GM19238 (cell line): ENCODE data around the gene WDR62.

Source experiments
- DNase-seq: peaks from one replicate; pipeline ENCODE4 v3.0.0; 2011; ENCODE audit warnings: low spot score; ENCODE audit not compliant: insufficient read length

WDR62 gene

DNA sequence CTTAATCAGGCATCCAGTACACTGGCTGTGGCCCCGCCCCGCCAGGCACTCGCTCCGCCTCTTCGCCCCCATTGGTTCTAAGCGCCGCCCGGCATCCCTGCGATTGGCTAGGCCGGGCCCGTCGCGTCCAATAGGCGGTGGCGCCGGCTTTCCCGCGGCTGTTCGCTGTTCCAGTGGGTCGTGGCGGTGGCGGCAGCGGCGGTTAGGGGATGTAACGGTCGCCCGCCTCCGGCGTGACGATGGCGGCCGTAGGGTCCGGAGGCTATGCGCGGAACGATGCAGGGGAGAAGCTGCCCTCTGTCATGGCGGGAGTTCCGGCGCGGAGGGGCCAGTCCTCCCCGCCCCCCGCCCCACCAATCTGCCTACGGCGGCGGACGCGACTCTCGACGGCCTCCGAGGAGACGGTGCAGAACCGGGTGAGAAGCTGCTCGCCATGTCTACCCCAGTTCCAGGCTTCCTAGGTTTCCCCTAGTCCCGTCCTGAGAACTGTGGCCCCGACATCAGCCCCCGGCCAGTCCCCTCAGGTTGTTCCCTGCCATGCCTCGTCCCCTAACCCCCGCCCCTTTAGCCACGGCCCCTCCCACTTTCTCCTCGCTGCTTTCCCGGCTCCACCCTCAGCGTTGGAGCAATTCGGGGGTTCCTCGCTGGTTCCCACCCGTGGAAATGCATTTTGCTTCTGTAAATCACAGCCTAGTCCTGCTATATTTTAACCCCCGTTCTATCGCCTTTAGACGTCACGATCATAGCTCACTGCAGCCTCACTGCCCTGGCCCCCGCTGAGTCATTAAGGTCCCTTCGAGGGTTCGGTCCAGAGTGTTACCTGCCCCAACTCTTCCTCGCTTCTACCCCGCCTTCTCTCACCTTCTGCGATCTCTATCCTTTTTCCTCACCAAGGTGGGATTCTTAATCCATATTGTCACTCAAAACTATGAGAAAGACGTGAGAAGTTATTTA is at the start of gene WDR62:
TSS of gene WDR62 (plus strand) at position 165 of the 954 bp plus-strand sequence. CDS start at position 240, 75 bp downstream.
- peak; percentile 95 for DNase-seq

DNA sequence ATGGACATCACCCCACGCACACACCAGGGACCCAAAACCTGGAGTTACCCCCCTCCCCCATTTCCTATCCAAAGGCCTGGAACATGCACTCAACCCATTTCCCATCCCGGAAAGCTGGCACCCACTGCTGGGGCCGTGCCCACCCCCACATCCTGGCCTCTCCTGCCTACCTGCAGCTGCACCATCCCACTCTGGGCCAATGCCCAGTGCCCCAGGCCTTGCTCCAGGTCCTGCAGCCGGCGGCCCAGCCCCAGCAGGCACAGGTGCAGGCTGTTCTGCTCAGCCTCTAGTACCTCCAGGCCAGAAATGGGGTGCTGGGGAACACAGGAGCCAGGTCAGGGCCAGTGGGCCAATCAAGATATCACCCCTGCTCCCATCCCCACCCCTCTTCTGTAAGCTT is 47.7 kb upstream of the WDR62 start:
- no peak for DNase-seq

DNA sequence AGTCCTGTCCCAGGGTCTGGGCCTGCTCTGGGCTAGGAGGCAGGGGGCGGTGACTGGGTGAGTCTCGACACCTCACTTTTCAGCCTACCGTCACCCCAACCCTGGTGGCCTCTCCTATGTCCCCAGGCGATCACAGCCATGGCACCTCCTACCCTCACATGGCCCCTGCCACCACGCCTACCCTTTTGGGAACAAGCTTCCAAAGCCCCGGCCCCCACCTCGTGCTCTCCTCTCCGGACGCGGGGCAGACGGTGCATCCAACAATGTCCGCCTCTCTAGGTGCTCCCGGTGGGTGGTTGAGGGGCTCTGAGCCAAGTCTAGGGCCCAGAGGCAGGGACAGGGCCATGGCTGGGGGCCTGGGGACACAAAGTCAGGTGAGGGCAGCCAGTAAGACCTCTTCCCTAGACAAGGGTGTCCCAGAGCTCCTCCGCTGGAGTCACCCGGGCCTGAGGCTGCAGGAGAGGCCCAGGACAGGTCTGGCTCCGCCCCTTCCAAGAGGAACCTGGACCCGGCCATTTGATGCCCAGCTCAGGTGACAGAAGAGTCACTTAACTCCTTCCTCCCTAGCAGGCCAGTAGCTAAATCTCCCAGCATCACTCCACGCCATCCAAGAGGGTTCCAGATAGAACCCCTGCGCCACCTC is 46.2 kb upstream of the WDR62 start, which contains the start of gene SYNE4:
TSS of gene SYNE4 (minus strand) at position 478 of the 643 bp plus-strand sequence. CDS start at position 346, 132 bp downstream.
- DNase-seq = no peak

DNA sequence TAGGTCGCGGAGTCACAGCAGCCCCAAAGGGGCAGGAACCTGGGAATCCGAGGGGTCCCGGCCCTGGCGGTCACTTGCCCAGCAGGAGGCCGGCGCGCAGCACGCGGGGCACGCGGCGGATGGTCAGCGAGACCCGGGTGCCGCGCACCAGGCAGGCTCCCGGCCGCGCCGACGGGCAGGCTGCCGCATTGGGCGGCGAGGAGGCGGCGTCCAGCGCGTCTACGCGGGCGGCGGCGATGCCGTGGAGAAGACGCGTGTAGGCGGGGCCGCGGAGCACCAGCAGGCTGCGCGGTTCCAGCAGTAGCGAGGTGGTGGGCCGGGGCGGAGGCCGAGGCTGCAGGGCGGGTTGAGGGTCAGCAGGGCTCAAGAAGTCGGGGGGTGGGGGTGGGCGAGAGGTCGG is 45.5 kb upstream of the WDR62 start:
- DNase-seq = no peak

DNA sequence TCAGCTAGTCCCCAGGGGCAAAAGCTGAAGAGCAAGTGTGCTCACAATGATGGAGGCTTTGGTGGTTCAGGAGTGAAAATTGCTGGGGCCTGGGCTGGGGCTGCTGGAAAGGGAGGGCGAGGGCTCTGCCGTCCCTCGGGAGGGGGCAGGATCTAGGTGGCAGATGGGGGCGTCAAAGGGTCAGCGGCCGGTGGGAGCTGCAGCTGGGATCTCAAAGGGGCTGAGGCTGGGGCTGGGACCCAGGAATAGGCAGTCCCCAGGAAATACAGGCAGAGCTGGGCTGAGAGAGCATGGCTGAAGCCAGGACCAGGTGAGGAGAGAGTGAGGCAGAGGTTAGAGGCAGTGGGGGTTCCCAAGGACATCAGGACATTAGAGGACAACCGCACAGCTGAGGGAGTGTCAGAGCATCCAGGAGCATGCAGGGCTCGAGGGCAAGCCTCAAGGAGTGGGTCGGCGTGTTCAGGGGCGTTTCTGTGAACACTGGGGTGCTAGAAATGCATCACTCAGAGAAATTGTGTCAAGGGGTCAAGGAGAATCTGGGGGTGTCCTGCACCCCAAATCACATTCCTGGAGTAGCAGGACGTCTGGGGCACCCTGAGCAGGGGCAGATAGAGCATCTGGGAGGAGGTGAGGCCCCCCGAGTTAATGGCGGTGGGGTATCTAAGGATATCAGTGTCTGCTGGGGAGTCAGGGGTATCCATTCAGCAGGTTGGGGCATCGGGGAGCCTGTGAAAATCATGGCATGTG is 44.9 kb upstream of the WDR62 start:
- DNase-seq = no peak

DNA sequence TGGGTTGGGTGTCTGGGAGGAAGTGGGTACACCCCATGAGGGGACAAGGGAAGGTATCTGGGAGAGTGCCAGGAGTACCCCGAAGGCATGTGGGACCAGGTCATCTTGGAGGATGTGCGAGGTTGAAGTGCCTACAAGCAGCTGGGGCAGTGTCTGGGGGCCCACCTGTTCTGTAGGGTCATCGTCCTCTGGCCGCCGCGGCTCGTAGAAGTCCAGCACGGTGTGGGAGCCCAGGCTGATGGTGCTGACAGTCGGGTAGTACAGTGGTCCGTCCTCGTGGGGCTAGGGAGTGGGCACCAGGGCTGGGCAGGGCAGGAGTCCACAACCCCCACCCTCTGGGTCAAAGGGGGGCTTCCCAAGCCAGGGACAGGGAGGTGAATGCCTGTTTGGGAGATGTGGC is 44.3 kb upstream of the WDR62 start:
- no peak for DNase-seq

DNA sequence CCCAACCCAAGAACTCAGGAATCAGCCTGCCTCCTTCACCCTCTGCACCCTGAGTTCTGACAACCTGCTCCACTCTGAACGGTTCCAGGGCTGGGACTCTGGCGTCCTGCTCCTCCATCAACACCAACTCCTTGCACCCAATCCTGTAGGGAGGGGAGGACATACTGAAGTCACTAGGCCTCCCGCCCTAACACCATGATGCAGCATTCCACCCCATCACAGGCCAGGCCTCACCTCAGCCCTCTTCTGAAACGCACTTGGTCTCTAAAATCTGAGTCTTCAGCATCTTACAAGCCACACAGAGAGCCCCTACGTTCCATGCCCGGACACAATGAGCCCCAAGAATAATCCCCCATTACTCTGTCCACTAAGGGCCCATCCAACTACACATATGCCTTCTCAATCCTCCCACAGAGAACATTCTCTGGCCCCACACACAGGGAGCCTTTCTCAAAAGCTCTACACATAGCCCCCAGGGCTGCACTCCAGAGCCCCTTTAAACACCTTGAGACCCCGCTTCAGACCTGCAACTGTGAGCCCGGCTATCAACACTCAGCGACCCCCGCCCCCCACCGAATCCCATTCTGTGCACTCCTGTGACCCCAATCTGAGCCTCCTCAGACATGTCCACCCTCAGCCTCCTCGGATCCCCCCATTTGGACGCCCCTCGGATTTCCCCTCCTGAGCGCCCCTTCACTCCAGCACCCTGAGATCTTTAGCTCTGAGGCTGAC is 41.3 kb upstream of the WDR62 start:
- no peak for DNase-seq

DNA sequence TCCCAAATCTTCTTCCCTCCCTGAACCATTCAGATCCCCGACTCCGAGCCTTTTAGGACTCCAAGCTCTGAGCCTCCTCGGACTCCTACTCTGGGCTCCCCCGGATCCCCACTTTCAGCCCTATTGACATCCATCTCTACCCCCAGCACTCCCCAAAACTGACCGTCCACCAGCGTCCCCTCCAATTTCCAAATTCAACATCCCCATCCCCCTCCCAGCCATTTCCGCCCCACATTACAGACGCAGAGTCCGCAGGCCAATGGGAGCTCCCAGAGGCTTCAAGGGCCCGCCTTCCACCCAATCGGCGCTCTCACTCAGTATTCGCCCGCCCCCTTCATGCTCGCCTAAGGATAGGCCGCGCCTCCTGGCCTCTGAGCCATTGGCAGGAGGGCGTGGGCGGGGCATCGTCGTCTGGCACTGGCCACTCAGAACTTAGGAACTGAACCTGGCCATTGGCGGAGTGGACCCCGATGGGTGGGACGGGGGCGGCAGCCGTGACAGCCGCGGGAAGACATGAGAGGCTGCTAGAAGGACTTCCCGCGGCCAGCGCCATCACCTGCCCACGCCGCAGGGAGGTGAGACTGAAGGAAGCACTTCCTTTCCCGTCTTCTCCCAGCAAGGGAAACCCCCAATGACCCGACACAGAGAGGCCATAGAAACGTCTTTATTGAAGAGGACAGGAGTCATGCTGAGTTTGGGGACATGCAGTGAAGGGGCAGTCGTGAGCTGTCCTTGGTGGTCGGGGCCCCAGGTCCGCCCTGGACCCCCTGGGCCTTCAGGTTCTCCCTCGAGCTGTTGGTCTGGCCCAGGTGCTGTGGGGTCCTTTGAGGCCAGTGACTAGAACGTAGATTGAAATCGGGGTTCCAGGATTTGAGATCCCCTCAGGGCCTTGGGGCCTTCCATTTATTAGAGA is 40.4 kb upstream of the WDR62 start, which contains the start of gene ALKBH6:
TSS of gene ALKBH6 (minus strand) at position 202 of the 913 bp plus-strand sequence. CDS start 816 bp downstream, outside the sequence.
- peak; percentile 100 for DNase-seq

DNA sequence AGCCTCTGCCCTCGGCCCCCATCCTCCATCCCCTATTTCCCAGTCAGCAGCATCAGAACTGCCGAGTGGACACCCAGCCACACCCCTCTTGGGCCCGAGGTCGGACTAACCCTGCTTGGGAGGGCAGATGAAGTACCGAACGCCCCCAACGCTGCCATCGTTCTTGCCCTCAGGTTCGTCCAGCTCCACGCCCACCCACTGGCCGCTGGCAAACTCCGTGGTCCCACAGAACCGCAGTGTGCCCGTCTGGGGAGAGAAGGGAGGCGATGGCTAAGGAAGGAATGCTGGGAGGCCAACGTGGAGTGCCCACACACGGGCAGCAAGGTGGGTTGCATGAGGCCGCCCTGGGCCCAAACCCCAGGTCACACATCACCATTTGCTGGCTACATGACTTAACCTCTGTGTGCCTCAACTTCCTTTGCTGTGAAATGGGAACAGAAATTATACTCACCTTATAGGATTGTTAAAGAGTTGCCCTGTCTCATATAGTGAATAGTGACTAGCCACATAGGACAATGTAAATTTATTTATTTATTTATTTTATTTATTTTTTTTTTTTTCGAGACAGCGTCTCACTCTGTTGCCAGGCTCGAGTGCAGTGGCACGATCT is 35.5 kb upstream of the WDR62 start:
- DNase-seq = no peak

DNA sequence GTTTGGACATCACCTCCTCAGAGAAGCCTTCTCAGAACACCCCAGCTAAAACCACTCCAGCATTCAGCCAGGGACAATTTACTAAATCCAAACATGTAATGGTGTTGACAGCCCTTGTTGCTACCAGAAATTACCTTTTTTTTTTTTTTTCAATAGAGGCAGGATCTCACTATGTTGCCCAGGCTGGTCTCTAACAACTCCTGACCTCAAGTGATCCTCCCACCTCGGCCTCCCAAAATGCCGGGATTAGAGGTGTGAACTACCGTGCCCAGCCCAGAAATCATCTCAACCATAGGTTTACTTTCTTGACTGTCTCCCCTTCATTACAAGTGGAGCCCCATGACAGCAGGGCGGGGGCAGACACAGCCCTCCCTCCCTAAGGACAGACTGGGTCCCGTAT is 31.3 kb upstream of the WDR62 start:
- DNase-seq = no peak

DNA sequence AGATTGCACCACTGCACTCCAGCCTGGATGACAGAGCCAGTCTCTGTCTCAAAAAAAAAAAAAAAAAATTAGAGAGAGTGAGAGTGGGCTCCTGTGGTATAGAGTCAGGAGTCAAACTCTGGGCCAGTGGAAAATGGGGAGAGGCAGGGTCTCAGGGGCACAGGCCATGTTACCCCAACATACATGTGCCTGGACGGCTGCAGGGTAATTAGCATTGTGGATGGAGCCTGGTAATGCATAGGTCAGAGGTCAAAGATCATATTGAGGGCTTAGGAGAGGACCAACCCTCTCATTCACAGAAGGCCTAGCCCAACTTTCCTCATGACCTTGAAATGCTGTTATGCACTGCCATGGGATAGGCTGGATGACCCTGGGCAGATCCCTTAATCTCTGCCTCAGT is 29.2 kb upstream of the WDR62 start:
- DNase-seq = no peak

DNA sequence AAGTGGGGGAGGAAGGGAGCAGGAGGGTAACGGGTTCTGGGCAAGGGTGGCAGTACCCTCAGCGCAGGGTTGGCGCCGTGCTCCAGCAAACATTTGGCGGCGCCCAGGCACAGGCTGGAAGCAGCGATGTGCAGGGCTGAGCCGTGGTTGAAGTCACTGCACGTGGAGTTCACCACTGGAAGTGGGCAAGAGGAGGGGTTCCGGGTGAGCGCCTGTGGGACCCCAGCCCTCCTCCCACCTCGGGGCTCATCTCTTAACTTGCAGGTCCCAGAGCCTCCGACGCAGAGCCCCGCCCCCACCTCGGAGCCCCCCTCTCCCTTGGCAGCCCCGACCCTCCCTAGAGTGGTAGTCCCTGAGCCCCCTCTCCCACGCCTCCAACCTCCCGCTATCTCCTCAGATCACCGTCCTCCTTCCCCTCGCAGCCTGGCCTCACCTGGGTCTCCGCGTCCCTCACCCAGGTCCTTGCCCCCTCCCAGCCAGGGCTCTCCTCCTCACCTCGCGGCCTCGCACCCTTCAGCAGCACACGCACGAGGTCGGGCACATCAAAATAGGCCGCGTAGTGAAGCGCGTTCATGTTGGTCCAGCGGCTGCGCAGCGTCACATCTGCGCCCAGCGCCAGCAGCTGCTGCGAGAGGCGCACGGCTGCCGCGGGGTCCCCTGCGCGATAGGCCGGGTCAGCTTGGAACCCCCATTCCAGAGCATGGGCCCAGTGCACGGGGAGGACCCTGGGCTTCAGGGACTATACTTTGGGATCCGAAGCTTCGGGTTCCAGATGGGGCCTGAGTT is 28.4 kb upstream of the WDR62 start:
- no peak for DNase-seq

DNA sequence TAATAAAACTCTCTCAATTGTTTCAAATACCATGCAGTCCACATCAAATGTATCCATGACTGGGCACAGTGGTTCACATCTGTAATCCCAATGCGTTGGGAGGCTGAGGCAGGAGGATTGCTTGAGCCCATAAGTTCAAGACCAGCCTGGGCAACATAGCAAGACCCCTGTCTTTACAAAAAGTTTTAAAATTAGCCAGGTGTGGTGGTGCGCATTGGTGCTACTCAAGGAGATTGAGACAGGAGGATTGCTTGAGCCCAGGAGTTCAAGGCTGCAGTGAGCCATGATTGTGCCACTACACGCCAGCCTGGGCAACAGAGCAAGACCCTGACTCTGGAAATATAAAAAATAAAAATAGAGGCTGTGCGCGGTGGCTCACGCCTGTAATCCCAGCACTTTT is 27.0 kb upstream of the WDR62 start:
- DNase-seq = no peak

DNA sequence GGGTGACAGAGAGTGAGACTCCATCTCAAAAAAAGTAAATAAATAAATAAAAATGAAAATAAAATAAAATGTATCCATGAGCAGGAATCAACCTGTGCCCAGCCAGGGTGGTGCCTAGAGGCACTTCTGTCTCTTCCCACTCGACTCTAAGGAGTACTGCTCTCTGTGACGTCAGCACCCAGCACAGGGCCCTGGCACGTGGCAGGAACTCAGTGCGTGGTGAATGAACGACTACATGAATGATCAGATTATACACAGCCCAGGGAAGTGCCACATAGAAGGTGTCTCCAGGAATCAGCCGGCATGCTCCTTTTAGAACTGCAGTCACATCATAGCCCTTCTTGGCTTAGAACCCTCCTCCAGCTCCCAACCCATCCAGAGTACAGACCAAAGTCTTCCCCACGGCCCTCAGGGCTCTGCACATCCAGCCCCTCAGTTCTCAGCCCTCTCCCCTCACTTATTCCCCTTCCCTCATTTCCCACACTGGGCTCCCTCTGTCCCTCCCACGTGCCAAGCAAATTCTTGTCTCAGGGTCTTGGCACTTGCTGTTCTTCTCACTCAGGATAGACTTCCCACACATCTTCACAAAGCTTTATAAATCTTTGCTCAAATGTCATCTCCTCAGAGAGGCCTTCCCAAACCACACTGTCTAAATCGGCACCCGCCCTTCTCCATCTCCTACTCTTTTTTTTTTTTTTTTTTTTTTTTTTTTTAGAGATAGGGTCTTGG is 26.2 kb upstream of the WDR62 start:
- no peak for DNase-seq

DNA sequence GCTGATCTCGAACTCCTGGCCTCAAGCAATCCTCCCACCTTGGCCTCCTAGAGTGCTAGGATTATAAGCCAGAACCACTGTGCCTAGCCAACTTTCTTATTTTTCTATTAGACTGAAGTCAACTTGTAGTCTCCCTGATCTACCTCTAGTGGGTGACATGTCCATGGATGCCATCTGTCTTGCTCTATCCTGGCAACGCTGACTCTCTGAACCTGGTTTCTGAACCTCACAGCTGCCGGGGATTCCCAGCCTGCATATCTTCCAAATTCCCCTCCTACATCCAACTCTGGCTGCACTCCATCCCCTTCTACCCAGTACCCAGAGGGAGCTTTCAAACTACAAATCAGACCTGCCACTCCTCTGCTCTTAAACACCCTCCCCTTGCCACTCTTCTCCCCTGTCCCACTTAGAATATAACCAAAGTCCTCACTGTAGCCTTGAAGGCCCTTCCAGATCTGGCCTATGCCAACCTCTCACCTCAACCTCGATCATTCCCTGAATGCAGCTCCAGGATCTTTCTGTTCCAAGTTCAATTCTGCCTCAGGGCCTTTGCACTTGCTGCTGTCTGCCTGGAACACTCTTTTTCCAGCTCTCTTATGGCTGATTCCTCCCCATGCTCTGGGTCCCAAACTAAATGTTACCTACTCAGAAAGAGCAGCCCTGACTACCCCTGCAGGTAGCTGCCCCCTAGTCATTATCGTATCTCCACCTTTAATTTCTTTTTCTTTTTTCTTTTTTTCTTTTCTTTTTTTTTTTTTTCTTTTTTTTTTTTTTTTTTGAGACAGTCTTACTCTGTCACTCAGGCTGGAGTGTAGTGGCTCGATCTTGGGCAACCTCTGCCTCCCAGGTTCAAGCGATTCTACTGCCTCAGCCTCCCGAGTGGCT is 24.2 kb upstream of the WDR62 start:
- DNase-seq = no peak

DNA sequence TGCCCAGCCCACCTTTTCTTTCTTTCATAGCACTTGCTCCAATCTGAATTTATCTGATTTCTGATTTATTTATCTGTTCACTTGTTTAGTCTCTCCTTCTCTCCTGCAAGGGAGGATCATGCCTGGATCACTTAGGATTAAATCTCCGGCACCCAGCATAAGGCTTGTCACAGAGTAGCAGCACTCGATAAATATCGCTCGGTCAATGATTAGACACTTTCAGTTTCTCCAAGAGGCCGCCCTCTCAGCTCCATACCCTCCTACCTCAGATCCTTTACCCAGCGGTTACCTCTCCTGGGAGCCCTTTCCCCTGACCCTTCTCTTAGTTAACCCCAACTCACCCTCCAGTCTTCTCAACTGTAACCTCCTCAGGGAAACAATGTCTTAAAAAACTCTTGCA is 23.4 kb upstream of the WDR62 start:
- no peak for DNase-seq
